Right lobe of liver (tissue), 4 donors: Measurements from ENCODE around the gene KREMEN2.

Experiments used
- POLR2A ChIP-seq: fragments of 450-650 bp; IDR thresholded peaks from one replicate; pipeline ENCODE4 v1.6.1; 2017; ENCODE audit warnings: antibody characterized with exemption, mild to moderate bottlenecking
- TF ChIP-seq, protein P1 (sequence below), 4 donors: fragments of 200-600 bp in 3 of 4; fragments of 450-650 bp in 1 of 4; IDR thresholded peaks; one replicate each; pipeline versions ENCODE4 v1.5.1 to v1.8.0; 2016 to 2022; ENCODE audit warnings: antibody characterized with exemption in 4 of 4, mild to moderate bottlenecking in 2 of 4
- donor health status: DM: no; HTN: no; CAD: no.
- donor health status: DM: no; HTN: no; CAD: no.
- donor health status: DM: no; HTN: yes; CAD: no.

DNA sequence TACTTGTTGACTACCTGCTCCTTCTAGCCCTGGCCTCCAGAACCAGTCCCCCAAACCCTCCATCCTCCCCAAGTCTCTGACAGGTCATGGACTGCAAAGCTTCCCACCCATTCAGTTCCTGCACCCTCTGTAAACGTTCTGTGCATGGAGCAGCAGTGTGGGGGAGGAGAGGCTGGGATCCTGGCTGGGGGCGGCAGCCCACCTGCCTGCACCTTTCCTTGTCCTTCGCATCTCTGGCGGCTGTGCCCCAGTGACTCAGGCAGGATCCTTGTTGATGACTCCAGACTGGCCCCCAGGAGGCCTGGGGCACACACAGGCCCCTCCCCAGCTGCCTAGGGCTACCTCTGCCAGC, 17.8 kb downstream of the KREMEN2 start:
- TF ChIP-seq, protein P1, sequence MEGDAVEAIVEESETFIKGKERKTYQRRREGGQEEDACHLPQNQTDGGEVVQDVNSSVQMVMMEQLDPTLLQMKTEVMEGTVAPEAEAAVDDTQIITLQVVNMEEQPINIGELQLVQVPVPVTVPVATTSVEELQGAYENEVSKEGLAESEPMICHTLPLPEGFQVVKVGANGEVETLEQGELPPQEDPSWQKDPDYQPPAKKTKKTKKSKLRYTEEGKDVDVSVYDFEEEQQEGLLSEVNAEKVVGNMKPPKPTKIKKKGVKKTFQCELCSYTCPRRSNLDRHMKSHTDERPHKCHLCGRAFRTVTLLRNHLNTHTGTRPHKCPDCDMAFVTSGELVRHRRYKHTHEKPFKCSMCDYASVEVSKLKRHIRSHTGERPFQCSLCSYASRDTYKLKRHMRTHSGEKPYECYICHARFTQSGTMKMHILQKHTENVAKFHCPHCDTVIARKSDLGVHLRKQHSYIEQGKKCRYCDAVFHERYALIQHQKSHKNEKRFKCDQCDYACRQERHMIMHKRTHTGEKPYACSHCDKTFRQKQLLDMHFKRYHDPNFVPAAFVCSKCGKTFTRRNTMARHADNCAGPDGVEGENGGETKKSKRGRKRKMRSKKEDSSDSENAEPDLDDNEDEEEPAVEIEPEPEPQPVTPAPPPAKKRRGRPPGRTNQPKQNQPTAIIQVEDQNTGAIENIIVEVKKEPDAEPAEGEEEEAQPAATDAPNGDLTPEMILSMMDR (IDR thresholded peaks at IDR 0.05), result no peak
- TF ChIP-seq POLR2A, result no peak
